Measurements from ENCODE around the gene TRAF1. TPM values are rescaled to one million over a fixed set of nuclear protein-coding genes. Genes with fewer than 3 reads are reported as not detected.

Gene TRAF1
- total RNA-seq, 2 donors from 2014 or later = 3.6 to 8.2 TPM

DNA sequence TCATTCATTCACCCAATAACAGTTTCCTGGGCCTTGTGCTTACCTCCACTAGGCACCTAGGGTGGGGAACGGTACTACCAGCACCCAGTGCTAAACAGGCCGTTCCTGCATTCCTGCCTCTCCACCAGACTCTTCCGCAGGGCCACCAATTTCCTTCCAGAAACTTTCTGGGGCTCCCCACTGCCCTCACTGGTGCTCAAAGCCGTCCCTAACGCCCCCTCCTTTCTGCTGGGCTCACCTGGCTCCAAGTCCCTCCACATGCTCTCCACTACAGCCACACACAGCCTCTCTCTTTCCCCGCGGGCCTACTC is 51.0 kb downstream of the TRAF1 start:
- H3K9me3 ChIP-seq (ENCODE audit: control insufficient read depth, low read length) = no peaks in the 10 kb centered on the region
- 69 to 83% methylated on average over 4 to 7 of the region's 7 CpGs for whole genome bisulfite sequencing, 2 experiments (ENCODE audit: insufficient coverage in 1 of 2, insufficient read length in 1 of 2)
- peaks cover 35% of the 10 kb centered on the region for H3K4me1 Mint-ChIP-seq

DNA sequence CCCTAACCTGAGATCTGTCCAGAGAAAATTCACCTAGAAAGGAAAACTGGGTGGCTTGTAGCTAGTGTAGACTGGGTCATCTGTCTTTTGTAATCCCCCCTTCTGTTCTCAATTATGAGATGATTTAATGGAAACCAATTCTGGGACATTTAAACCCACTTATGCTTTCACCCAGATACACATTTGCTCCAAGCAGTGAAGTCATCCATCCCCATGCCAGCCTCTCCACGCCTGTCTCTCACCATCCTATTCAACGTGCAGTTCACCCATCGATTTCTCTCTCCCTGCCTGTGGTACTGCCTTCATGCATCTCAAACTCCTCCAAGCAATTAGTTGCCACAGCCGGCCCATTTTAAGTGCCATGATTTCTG is 51.4 kb downstream of the TRAF1 start:
- DNase-seq = no peak
- Mint-ChIP-seq H3K27me3 (ENCODE audit: insufficient read depth) (peaks cover 29% of the 10 kb centered on the region), H3K36me3 (ENCODE audit: low read depth) (peaks cover 5% of the 10 kb centered on the region), H3K9me3 (no peaks in the 10 kb centered on the region), H3K27ac (no peak overlapping the region), H3K4me1 (peaks cover 35% of the 10 kb centered on the region), H3K4me3 (no peak overlapping the region)
- peaks cover 11% of the 10 kb centered on the region for H3K36me3 ChIP-seq (ENCODE audit: control insufficient read depth, insufficient read depth, low read length)
- H3K4me1 ChIP-seq (ENCODE audit: control insufficient read depth, insufficient read depth, low read length) = peaks cover 8% of the 10 kb centered on the region
- 91 to 94% methylated on average over 4 of the region's 4 CpGs for WGBS, 2 experiments (ENCODE audit: insufficient coverage in 1 of 2, insufficient read length in 1 of 2)
- no peak overlapping the region for H3K9ac ChIP-seq (ENCODE audit: extremely low read depth, low read length, poor library complexity, severe bottlenecking)
- H3K27ac ChIP-seq (ENCODE audit: low read depth, low read length) = no peak overlapping the region
- TF ChIP-seq, protein P1, sequence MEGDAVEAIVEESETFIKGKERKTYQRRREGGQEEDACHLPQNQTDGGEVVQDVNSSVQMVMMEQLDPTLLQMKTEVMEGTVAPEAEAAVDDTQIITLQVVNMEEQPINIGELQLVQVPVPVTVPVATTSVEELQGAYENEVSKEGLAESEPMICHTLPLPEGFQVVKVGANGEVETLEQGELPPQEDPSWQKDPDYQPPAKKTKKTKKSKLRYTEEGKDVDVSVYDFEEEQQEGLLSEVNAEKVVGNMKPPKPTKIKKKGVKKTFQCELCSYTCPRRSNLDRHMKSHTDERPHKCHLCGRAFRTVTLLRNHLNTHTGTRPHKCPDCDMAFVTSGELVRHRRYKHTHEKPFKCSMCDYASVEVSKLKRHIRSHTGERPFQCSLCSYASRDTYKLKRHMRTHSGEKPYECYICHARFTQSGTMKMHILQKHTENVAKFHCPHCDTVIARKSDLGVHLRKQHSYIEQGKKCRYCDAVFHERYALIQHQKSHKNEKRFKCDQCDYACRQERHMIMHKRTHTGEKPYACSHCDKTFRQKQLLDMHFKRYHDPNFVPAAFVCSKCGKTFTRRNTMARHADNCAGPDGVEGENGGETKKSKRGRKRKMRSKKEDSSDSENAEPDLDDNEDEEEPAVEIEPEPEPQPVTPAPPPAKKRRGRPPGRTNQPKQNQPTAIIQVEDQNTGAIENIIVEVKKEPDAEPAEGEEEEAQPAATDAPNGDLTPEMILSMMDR (conservative IDR thresholded peaks at IDR 0.05) = no peak
- H3K27me3 ChIP-seq (ENCODE audit: control insufficient read depth, insufficient read depth, low read length, poor library complexity, severe bottlenecking) = peaks cover 13% of the 10 kb centered on the region
- peak overlapping the region; percentile 82 for H3K4me3 ChIP-seq (ENCODE audit: low read length)
- H3K9me3 ChIP-seq (ENCODE audit: control insufficient read depth, low read length) = no peaks in the 10 kb centered on the region

More for the DNA sequence above, 51.0 kb downstream of the TRAF1 start:
- peak overlapping the region; percentile 82 for H3K4me3 ChIP-seq (ENCODE audit: low read length)
- no peak for DNase-seq
- Mint-ChIP-seq H3K9me3 (no peaks in the 10 kb centered on the region), H3K27me3 (ENCODE audit: insufficient read depth) (peaks cover 33% of the 10 kb centered on the region), H3K4me3 (peak overlapping the region; percentile 56), H3K27ac (peak overlapping the region; percentile 37), H3K36me3 (ENCODE audit: low read depth) (peaks cover 5% of the 10 kb centered on the region)
- H3K36me3 ChIP-seq (ENCODE audit: control insufficient read depth, insufficient read depth, low read length) = peaks cover 11% of the 10 kb centered on the region
- no peak overlapping the region for H3K9ac ChIP-seq (ENCODE audit: extremely low read depth, low read length, poor library complexity, severe bottlenecking)
- no peak overlapping the region for H3K27ac ChIP-seq (ENCODE audit: low read depth, low read length)
- peaks cover 13% of the 10 kb centered on the region for H3K27me3 ChIP-seq (ENCODE audit: control insufficient read depth, insufficient read depth, low read length, poor library complexity, severe bottlenecking)
- TF ChIP-seq, protein P1 (conservative IDR thresholded peaks at IDR 0.05) = no peak
- H3K4me1 ChIP-seq (ENCODE audit: control insufficient read depth, insufficient read depth, low read length) = peaks cover 8% of the 10 kb centered on the region

DNA sequence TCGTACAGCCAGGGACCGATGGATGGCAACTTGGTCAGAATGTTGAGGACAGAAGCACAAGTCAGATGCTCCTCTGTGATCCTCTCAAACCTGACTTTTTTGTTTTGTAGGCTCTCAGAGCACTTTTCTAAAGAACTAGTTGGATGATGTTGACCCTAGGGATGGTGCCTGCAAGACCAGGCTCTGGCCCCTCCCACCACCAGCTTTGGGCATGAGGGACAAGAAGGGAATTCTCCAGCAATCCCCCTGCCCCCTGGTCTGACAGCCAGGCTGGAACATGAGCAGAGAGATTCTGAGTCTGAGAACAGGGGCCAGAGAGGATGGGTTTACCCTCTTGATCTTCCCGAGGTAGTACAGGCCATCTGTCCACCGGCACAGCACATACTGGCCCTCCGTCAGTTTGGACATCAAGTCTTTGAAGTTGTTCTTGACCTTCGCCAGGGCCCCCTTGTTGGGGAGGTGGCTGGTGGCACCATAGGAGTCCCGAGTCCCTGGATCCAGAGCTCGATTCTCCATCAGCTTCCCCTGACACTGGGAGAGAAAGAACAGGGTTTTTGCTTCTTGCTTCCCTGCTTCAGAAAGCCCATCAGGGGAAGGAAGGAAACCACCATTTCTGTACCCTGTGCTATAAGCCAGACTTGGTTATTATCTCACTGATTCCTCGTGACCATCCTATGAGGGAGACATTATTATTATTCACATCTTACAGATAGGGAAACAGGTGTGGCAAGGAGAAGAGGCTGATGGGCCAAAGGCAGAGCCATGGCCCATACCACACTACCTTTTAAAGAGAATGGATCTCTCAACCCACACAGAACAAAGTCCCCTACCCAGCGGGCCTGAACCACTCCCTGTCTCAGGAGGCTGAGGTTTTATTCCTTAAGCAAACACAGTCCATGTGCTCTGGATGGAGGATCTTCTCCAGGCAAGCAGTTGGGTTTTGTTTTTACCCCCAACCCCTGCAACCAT is 52.1 kb downstream of the TRAF1 start:
- TF ChIP-seq, protein P1 (conservative IDR thresholded peaks at IDR 0.05) = no peak
- Histone ChIP-seq H3K4me3 (ENCODE audit: low read length) (no peak overlapping the region), H3K9me3 (ENCODE audit: control insufficient read depth, low read length) (no peaks in the 10 kb centered on the region), H3K9ac (ENCODE audit: extremely low read depth, low read length, poor library complexity, severe bottlenecking) (no peak overlapping the region), H3K27me3 (ENCODE audit: control insufficient read depth, insufficient read depth, low read length, poor library complexity, severe bottlenecking) (peaks cover 13% of the 10 kb centered on the region), H3K4me1 (ENCODE audit: control insufficient read depth, insufficient read depth, low read length) (peaks cover 8% of the 10 kb centered on the region), H3K27ac (ENCODE audit: low read depth, low read length) (no peak overlapping the region), H3K36me3 (ENCODE audit: control insufficient read depth, insufficient read depth, low read length) (peaks cover 11% of the 10 kb centered on the region)
- H3K27ac Mint-ChIP-seq = no peak overlapping the region
- peaks cover 27% of the 10 kb centered on the region for H3K27me3 Mint-ChIP-seq (ENCODE audit: insufficient read depth)
- no peak overlapping the region for H3K4me3 Mint-ChIP-seq
- WGBS, 2 experiments (ENCODE audit: insufficient coverage in 1 of 2, insufficient read length in 1 of 2) = 93 to 100% methylated on average over 3 to 9 of the region's 10 CpGs
- H3K4me1 Mint-ChIP-seq = peaks cover 35% of the 10 kb centered on the region
- no peak for DNase-seq
- H3K9me3 Mint-ChIP-seq = no peaks in the 10 kb centered on the region
- H3K36me3 Mint-ChIP-seq (ENCODE audit: low read depth) = peaks cover 5% of the 10 kb centered on the region

All from endodermal cell (in vitro differentiated cells).